NCI-H82 (cell line): Measurements from ENCODE around the gene LPIN1.

Experiments used
- DNase-seq: peaks from one replicate; lab custom pipeline; 2025; lab: John Stamatoyannopoulos, UW

Gene LPIN1

GRCh38 chr2:11746376-11746806, at the start of gene LPIN1:
Gene LPIN1 (plus strand): TSS chr2:11746632. CDS start chr2:11765542, 18,910 bp downstream.
- DNase-seq: peak; percentile 94

GRCh38 chr2:11696736-11697102, 49.7 kb upstream of the LPIN1 start:
- DNase-seq: no peak

- no peak for DNase-seq
Measured at GRCh38 chr2:11697103-11697871, 49.1 kb upstream of the LPIN1 start.

- DNase-seq: no peak
Measured at GRCh38 chr2:11698009-11698922, 48.2 kb upstream of the LPIN1 start.

- no peak for DNase-seq
Measured at GRCh38 chr2:11699686-11700670, 46.5 kb upstream of the LPIN1 start.

GRCh38 chr2:11701206-11701605, 45.2 kb upstream of the LPIN1 start:
- DNase-seq: no peak

GRCh38 chr2:11701751-11702301, 44.6 kb upstream of the LPIN1 start:
- peak; percentile 77 for DNase-seq

GRCh38 chr2:11702946-11703345, 43.5 kb upstream of the LPIN1 start:
- DNase-seq: no peak

GRCh38 chr2:11703700-11704099, 42.7 kb upstream of the LPIN1 start:
- no peak for DNase-seq

- DNase-seq: no peak
Measured at GRCh38 chr2:11705063-11705462, 41.4 kb upstream of the LPIN1 start.

- no peak for DNase-seq
Measured at GRCh38 chr2:11705711-11706110, 40.7 kb upstream of the LPIN1 start.

GRCh38 chr2:11708106-11708505, 38.3 kb upstream of the LPIN1 start:
- DNase-seq: no peak

GRCh38 chr2:11709293-11709692, 37.1 kb upstream of the LPIN1 start:
- DNase-seq: no peak

GRCh38 chr2:11710210-11710609, 36.2 kb upstream of the LPIN1 start:
- no peak for DNase-seq

GRCh38 chr2:11710632-11711353, 35.6 kb upstream of the LPIN1 start:
- DNase-seq: no peak

- no peak for DNase-seq
Measured at GRCh38 chr2:11711354-11711716, 35.1 kb upstream of the LPIN1 start.

GRCh38 chr2:11711751-11712150, 34.7 kb upstream of the LPIN1 start:
- DNase-seq: no peak

- no peak for DNase-seq
Measured at GRCh38 chr2:11712866-11713265, 33.6 kb upstream of the LPIN1 start.

GRCh38 chr2:11713815-11714214, 32.6 kb upstream of the LPIN1 start:
- no peak for DNase-seq

- DNase-seq: no peak
Measured at GRCh38 chr2:11715987-11716652, 30.3 kb upstream of the LPIN1 start.
